Measurements from ENCODE around the gene LATS2.

DNA sequence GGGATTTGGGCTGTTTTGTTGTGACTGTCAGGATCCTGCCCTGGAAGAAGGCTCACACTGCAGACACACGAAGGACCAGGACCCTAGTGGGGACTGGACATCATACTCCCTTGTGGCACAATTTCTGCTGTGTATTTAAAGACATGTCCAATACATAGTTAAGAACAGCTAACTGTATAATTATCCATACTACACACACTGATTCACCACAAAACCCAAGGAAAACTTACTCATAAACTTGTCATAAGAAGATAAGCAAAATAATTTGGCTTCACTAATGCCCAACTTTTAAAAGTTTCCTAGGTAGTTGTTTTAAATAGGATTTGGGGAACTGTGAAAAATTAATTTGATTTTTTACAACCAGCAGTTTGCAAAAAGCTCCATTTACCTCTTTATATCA, 46.1 kb downstream of the LATS2 start:
- TF ChIP-seq, protein P1, sequence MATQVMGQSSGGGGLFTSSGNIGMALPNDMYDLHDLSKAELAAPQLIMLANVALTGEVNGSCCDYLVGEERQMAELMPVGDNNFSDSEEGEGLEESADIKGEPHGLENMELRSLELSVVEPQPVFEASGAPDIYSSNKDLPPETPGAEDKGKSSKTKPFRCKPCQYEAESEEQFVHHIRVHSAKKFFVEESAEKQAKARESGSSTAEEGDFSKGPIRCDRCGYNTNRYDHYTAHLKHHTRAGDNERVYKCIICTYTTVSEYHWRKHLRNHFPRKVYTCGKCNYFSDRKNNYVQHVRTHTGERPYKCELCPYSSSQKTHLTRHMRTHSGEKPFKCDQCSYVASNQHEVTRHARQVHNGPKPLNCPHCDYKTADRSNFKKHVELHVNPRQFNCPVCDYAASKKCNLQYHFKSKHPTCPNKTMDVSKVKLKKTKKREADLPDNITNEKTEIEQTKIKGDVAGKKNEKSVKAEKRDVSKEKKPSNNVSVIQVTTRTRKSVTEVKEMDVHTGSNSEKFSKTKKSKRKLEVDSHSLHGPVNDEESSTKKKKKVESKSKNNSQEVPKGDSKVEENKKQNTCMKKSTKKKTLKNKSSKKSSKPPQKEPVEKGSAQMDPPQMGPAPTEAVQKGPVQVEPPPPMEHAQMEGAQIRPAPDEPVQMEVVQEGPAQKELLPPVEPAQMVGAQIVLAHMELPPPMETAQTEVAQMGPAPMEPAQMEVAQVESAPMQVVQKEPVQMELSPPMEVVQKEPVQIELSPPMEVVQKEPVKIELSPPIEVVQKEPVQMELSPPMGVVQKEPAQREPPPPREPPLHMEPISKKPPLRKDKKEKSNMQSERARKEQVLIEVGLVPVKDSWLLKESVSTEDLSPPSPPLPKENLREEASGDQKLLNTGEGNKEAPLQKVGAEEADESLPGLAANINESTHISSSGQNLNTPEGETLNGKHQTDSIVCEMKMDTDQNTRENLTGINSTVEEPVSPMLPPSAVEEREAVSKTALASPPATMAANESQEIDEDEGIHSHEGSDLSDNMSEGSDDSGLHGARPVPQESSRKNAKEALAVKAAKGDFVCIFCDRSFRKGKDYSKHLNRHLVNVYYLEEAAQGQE (IDR thresholded peaks at IDR 0.05; ENCODE audit: insufficient read depth in 1 of 2, low read depth in 2 of 2, low read length in 2 of 2): no peak
- no peak for TF ChIP-seq POLR2AphosphoS5 (IDR thresholded peaks at IDR 0.05; ENCODE audit: low read depth, low read length)
- TF ChIP-seq FOXP2 (optimal IDR thresholded peaks at IDR 0.05; ENCODE audit: borderline replicate concordance, extremely low read depth, extremely low read length, insufficient read depth): no peak
- TF ChIP-seq TAF1 (IDR thresholded peaks at IDR 0.05; ENCODE audit: borderline replicate concordance, insufficient read depth, low read length): no peak
